Kidney (tissue), 14 donors: ENCODE measurements around the gene KRTAP5-8. TPM values are rescaled to one million over a fixed set of nuclear protein-coding genes. Genes with fewer than 3 reads are reported as not detected.

Experiments
- DNase-seq, 5 donors: peaks; one replicate each; pipeline ENCODE4 v3.0.0-alpha.2; 2013 to 2020
- FAIRE-seq: peaks from 2 replicates; lab custom pipeline; 2012; peaks lifted over from hg19 to GRCh38; lab: Jason Lieb, UNC
- H3K27ac ChIP-seq, 2 donors: one replicate each; pipeline ENCODE4 v1.7.0; 2013; ENCODE audit warnings: low read depth in 2 of 2, low read length in 2 of 2, inconsistent platforms in 1 of 2
- H3K27me3 ChIP-seq: one replicate; pipeline ENCODE4 v1.7.1; 2013; ENCODE audit warnings: low read length, inconsistent platforms; ENCODE audit not compliant: control insufficient read depth, insufficient read depth
- H3K36me3 ChIP-seq, 3 donors: one replicate each; pipeline versions ENCODE4 v1.7.0 to v1.7.1; 2013; ENCODE audit warnings: low read length in 3 of 3, control low read depth in 1 of 3, inconsistent platforms in 1 of 3; ENCODE audit not compliant: insufficient read depth in 3 of 3, control insufficient read depth in 2 of 3
- H3K4me1 ChIP-seq, 3 donors: one replicate each; pipeline versions ENCODE4 v1.7.0 to v1.7.1; 2013; ENCODE audit warnings: low read length in 3 of 3, inconsistent platforms in 1 of 3, low read depth in 1 of 3; ENCODE audit not compliant: control insufficient read depth in 2 of 3, insufficient read depth in 2 of 3
- H3K4me3 ChIP-seq, 3 donors: one replicate each; pipeline versions ENCODE4 v1.7.0 to v1.8.1; 2013; ENCODE audit warnings: low read length in 3 of 3, control low read depth in 1 of 3, inconsistent platforms in 1 of 3
- H3K9ac ChIP-seq, 3 donors: one replicate each; pipeline versions ENCODE4 v1.7.0 to v1.7.1; 2013; ENCODE audit warnings: low read length in 3 of 3, control low read depth in 1 of 3, inconsistent platforms in 1 of 3
- H3K9me3 ChIP-seq, 3 donors: one replicate each; pipeline versions ENCODE4 v1.7.0 to v1.7.1; 2013; ENCODE audit warnings: low read length in 3 of 3, control low read depth in 1 of 3, inconsistent platforms in 1 of 3; ENCODE audit not compliant: control insufficient read depth in 2 of 3, insufficient read depth in 1 of 3
- CTCF ChIP-seq: IDR thresholded peaks from 3 replicates; pipeline ENCODE4 v1.5.1; 2012; ENCODE audit warnings: mild to moderate bottlenecking, moderate library complexity, borderline replicate concordance; ENCODE audit not compliant: insufficient read depth; ENCODE audit errors: extremely low read depth
- intact Hi-C: fragments of 100-400 bp; cut with DNase I; formaldehyde crosslinking; loops from one replicate; pipeline ENCODE4 v1.11.1; 2022
- polyA plus RNA-seq: library from polyadenylated mRNA; stranded (reverse); fragments of 350-450 nt; fragmentation: Illumina TruSeq; extraction: RNeasy Lipid Tissue Mini Kit (QIAGEN cat#74804); gene quantifications from one replicate; pipeline ENCODE4 v1.2.3, GENCODE V29; 2014; ENCODE audit warnings: low read depth, low replicate concordance; ENCODE audit not compliant: insufficient read depth
- total RNA-seq: library from RNA; stranded (reverse); fragmentation: NEBNext Ultra II Directional; extraction: Animal tissue kit (Norgen Biotek cat#: 25700); gene quantifications from one replicate; pipeline ENCODE4 v1.2.1, GENCODE V29; 2021
- donor health status: control.
- donor health status: control.
- donor health status: control.
- donor health status: control.
- donor health status: control.
- donor health status: DM: yes; HTN: yes; CAD: no.
- donor health status: Normal renal cell carcinoma (clear cell type).

KRTAP5-8 gene
- total and polyA plus RNA-seq, 2 donors from 2014 or later = 0.35 to 1.8 TPM

GRCh38 chr11:71556018-71556417, 18.2 kb downstream of the KRTAP5-8 start:
- no peak for DNase-seq
- intact Hi-C loops = no loop called here

GRCh38 chr11:71557257-71557656, 19.4 kb downstream of the KRTAP5-8 start:
- Histone ChIP-seq H3K27me3 (no peaks in the 10 kb centered on the region), H3K36me3 (no peaks in the 10 kb centered on the region), H3K4me1 (no peaks in the 10 kb centered on the region), H3K27ac (no peak overlapping the region), H3K9ac (no peak overlapping the region), H3K4me3 (no peak overlapping the region), H3K9me3 (no peaks in the 10 kb centered on the region)
- DNase-seq (no peak), FAIRE-seq (no peak)
- intact Hi-C loops = no loop called here
- no peak for TF ChIP-seq CTCF

More at GRCh38 chr11:71556018-71556417, 18.2 kb downstream of the KRTAP5-8 start:
- FAIRE-seq = no peak
- no peaks in the 10 kb centered on the region for H3K9me3 ChIP-seq
- H3K4me1 ChIP-seq = no peaks in the 10 kb centered on the region
- H3K9ac ChIP-seq = no peak overlapping the region
- no peaks in the 10 kb centered on the region for H3K27me3 ChIP-seq
- TF ChIP-seq CTCF = no peak
- no peak overlapping the region for H3K4me3 ChIP-seq
- no peaks in the 10 kb centered on the region for H3K36me3 ChIP-seq
- H3K27ac ChIP-seq = no peak overlapping the region

GRCh38 chr11:71558996-71559395, 21.2 kb downstream of the KRTAP5-8 start:
- no peaks in the 10 kb centered on the region for H3K4me1 ChIP-seq
- intact Hi-C loops = no loop called here
- no peak for DNase-seq
- H3K9ac ChIP-seq = no peak overlapping the region
- TF ChIP-seq CTCF = no peak
- H3K4me3 ChIP-seq = no peak overlapping the region
- no peaks in the 10 kb centered on the region for H3K9me3 ChIP-seq
- FAIRE-seq = no peak
- H3K36me3 ChIP-seq = no peaks in the 10 kb centered on the region
- no peak overlapping the region for H3K27ac ChIP-seq
- no peaks in the 10 kb centered on the region for H3K27me3 ChIP-seq

- Histone ChIP-seq H3K36me3 (no peaks in the 10 kb centered on the region), H3K27ac (no peak overlapping the region), H3K9ac (no peak overlapping the region), H3K4me3 (no peak overlapping the region), H3K27me3 (no peaks in the 10 kb centered on the region), H3K4me1 (no peaks in the 10 kb centered on the region), H3K9me3 (no peaks in the 10 kb centered on the region)
- no peak for FAIRE-seq
- no peak for TF ChIP-seq CTCF
- DNase-seq = no peak
- intact Hi-C loops = no loop called here
These were observed 24.3 kb downstream of the KRTAP5-8 start for GRCh38 chr11:71562120-71562519.
